ENCODE measurements around the gene GRIN2A.

Gene GRIN2A

DNA sequence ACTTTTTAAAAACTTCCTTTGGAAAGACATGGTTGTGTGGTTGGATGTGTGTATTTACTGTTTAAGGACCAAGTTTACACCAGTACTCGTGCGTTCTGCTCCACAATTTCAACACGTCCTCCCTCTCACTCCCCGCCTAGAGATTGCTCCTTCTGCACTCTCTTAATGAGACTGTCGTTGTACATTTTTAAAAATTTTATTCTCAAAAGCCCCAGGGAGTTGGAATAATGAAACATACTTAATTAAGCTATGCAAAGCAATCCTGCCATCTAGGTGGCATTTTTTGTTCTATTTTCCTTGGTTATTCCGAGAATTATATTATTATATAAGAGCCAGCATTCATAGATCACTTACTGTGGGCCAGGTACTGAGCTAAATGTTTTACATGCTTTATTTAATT, 264.5 kb downstream of the GRIN2A start:
- TF ChIP-seq, protein P1, sequence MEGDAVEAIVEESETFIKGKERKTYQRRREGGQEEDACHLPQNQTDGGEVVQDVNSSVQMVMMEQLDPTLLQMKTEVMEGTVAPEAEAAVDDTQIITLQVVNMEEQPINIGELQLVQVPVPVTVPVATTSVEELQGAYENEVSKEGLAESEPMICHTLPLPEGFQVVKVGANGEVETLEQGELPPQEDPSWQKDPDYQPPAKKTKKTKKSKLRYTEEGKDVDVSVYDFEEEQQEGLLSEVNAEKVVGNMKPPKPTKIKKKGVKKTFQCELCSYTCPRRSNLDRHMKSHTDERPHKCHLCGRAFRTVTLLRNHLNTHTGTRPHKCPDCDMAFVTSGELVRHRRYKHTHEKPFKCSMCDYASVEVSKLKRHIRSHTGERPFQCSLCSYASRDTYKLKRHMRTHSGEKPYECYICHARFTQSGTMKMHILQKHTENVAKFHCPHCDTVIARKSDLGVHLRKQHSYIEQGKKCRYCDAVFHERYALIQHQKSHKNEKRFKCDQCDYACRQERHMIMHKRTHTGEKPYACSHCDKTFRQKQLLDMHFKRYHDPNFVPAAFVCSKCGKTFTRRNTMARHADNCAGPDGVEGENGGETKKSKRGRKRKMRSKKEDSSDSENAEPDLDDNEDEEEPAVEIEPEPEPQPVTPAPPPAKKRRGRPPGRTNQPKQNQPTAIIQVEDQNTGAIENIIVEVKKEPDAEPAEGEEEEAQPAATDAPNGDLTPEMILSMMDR (IDR thresholded peaks at IDR 0.05; ENCODE audit: extremely low read depth, missing control alignments), result no peak
- DNase-seq (ENCODE audit: low spot score), result no peak

DNA sequence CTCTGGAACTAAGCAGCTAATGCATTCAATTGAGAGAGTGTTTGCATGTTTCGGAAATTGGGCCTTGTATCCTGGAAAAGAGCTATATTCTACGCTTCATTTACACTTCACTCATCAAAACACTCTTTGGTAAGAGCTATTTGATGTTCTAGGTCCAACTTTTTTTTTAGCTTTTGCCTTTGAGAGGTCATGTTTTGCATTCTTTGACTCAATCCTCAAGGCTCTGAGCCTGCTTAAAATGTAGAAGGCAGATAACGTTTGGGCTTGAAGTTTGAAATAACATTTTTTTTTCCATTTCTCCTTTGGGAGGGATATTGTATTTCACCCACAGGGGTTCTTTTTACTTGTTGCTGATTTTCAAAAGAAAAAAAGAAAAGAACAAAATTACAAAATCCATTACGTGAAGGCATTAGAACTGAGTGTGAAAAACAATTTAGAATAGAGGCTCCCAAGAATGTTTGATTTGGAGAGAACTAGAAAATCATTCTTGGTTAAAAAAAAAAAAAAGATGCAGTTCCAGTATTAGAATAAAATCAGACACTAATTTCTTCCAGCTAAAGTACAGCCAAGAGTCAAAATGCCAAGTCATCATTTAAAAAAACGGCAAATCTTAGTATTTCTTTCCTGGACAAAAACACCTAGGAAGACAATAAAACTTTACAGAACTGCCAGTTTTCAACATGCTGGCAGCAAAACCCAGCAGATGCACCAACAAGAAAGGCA, 268.5 kb downstream of the GRIN2A start:
- TF ChIP-seq, protein P1 (IDR thresholded peaks at IDR 0.05; ENCODE audit: extremely low read depth, missing control alignments), result no peak
- no peak for DNase-seq (ENCODE audit: low spot score)

DNA sequence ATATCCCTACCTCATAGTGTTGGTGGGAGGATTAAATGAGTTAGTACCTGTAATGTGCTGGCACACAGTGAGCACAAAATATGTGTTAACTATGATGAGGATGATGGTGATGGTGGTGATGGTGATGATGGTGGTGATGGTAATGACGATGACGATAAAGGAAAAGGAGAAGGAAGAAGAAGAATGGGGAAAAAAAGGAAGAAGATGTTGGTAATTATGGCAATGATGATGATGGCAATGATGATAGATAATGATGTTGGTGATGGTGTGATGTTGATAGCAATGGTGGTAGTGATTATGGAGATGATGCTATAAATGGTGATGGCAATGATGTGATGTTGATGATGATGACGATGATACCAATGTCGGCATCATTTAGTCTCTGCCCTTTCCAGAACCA, 270.2 kb downstream of the GRIN2A start:
- no peak for DNase-seq (ENCODE audit: low spot score)
- TF ChIP-seq, protein P1 (IDR thresholded peaks at IDR 0.05; ENCODE audit: extremely low read depth, missing control alignments), result no peak

DNA sequence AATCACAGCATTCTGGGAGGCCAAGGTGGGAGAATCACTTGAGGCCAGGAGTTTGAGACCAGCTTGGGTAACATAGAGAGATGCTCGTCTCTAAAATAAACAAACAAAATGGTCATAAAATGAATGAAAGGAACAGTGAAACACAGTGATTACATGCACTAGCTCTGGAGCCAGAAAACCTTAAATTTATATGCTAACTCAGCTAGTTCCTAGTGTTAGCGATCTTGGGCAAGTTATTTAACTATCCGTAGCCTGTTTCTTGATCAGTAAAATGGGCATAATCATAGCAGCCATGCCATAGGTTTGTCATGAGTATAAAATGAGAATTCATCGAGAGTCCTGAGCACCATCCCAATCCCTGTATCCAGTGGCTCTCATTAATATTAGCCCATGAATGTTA, 271.0 kb downstream of the GRIN2A start:
- TF ChIP-seq, protein P1 (IDR thresholded peaks at IDR 0.05; ENCODE audit: extremely low read depth, missing control alignments), result no peak

DNA sequence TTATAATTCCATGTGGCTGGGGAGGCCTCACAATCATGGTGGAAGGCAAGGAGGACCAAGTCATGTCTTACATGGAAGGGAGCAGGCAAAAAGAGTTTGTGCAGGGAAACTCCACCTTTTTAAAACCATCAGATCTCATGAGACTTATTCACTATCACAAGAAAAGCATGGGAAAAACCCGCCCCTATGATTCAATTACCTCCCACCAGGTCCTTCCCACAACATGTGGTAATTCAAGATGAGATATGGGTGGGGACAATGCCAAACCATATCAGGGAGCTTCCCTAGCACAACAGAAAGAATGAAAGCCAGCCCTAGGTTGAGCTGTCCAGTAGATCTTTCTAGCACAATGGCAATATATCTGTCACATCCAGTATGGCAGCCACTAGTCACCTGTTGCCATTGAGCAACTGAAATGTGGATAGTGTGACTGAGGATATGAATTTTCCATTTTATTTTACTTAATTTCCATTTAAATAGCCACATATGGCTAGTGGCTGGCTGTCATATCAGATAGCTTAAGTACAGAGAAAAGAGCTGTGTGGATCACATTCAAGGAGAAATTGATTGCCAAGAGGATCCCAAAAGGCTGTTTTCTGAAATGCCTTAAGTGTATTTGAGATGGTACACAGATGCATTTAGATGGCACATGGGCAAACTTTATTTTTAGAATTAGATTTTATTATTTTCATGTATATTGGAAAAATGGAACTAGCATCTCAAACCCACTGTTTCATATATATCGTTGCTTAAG, 273.0 kb downstream of the GRIN2A start:
- DNase-seq (ENCODE audit: low spot score), result no peak
- TF ChIP-seq, protein P1 (IDR thresholded peaks at IDR 0.05; ENCODE audit: extremely low read depth, missing control alignments), result no peak

More for the DNA sequence above, 271.0 kb downstream of the GRIN2A start:
- DNase-seq (ENCODE audit: low spot score), result no peak

DNA sequence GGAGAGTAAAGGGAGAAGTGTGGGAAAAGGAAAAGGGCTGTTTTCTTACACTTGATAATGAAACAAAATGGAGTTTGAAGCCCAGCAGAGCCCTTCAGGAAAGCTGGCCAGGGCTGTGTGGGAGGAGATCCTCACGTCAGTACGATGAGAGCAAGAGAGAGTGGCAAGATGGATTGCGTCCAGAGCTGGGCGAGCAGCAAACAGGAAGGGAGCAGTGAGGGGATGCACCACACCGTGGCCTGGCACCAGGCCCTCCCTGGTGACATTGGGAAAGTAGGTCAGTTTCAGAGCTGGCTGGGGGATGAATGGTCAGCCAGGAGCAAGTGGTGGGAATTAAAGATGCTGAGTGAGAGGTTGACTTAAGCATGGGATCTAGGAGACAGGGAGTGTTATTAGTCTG, 273.6 kb downstream of the GRIN2A start:
- no peak for DNase-seq (ENCODE audit: low spot score)
- TF ChIP-seq, protein P1 (IDR thresholded peaks at IDR 0.05; ENCODE audit: extremely low read depth, missing control alignments), result no peak

DNA sequence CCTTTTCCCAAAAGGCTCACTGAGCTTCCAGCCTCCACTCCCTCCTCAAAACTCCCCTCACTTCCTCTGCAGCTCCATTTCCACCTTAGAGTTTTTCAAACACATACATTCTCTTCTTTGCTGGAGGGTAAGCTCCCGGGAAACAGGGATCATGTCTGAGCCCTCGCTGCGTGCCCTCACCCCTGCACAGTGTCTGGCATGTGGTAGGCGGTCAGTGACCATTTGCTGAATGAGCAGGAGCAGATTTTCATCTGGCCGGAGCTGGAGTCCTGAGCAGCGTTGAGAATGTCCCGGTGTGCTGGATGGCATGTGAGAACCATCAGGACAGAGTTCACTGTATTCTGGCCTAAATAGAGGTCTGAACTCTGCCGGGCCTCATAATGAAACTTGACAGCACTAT, 274.5 kb downstream of the GRIN2A start:
- TF ChIP-seq, protein P1 (IDR thresholded peaks at IDR 0.05; ENCODE audit: extremely low read depth, missing control alignments), result no peak
- no peak for DNase-seq (ENCODE audit: low spot score)

Measured in GM20000 (cell line).